ENCODE data around the gene PLEKHJ1.

- TF ChIP-seq CTCF (IDR thresholded peaks at IDR 0.05): no peak
- no peak for TF ChIP-seq POLR2A (IDR thresholded peaks at IDR 0.05)
Observed at GRCh38 chr19:2225415-2226050, 10.6 kb downstream of the PLEKHJ1 start.
